NCI-H446 treated with DMSO at 0.1 percent for 48 hours (cell line): ENCODE results near the gene EML1.
"Not testable (repeated sequence)": the region's sequence is repeated elsewhere in the genome, so short reads cannot be mapped to it uniquely, and the experiment has no call there.

ENCODE experiments used
- DNase-seq: peaks from one replicate; lab custom pipeline; 2025; lab: John Stamatoyannopoulos, UW

Gene EML1

GRCh38 chr14:99755629-99756603 lies 37.3 kb upstream of the EML1 start:
- no peak for DNase-seq

- no peak for DNase-seq
Observed at GRCh38 chr14:99756796-99757195, 36.4 kb upstream of the EML1 start.

- peak; percentile 78 for DNase-seq
Observed at GRCh38 chr14:99757331-99758070, 35.7 kb upstream of the EML1 start.

GRCh38 chr14:99758121-99758821 lies 34.9 kb upstream of the EML1 start:
- peak; percentile 65 for DNase-seq

- DNase-seq, result no peak
Observed at GRCh38 chr14:99758872-99759545, 34.2 kb upstream of the EML1 start.

GRCh38 chr14:99759546-99759925 lies 33.7 kb upstream of the EML1 start:
- DNase-seq, result no peak

- DNase-seq, result no peak
Observed at GRCh38 chr14:99760817-99761216, 32.4 kb upstream of the EML1 start.

- not testable (repeated sequence) for DNase-seq
Observed at GRCh38 chr14:99762911-99763310, 30.3 kb upstream of the EML1 start.

- DNase-seq, result no peak
Observed at GRCh38 chr14:99763527-99764221, 29.5 kb upstream of the EML1 start.

GRCh38 chr14:99764222-99764706 lies 28.9 kb upstream of the EML1 start:
- no peak for DNase-seq

GRCh38 chr14:99768381-99768780 lies 24.8 kb upstream of the EML1 start:
- DNase-seq, result no peak

- no peak for DNase-seq
Observed at GRCh38 chr14:99769123-99769522, 24.1 kb upstream of the EML1 start.

- DNase-seq, result no peak
Observed at GRCh38 chr14:99769799-99770198, 23.4 kb upstream of the EML1 start.

GRCh38 chr14:99772371-99773283 lies 20.6 kb upstream of the EML1 start:
- no peak for DNase-seq

GRCh38 chr14:99773521-99774497 lies 19.4 kb upstream of the EML1 start:
- no peak for DNase-seq

GRCh38 chr14:99774556-99775307 lies 18.5 kb upstream of the EML1 start:
- DNase-seq, result peak; percentile 41

- no peak for DNase-seq
Observed at GRCh38 chr14:99775351-99775750, 17.9 kb upstream of the EML1 start.

GRCh38 chr14:99777951-99778350 lies 15.3 kb upstream of the EML1 start:
- DNase-seq, result no peak
